GM12875 (cell line): ENCODE results near the gene MCRS1.

ENCODE experiments used
- H3K4me3 ChIP-seq: one replicate; pipeline ENCODE4 v1.5.1; 2011; ENCODE audit warnings: low read depth, low read length, control low read depth
- CTCF ChIP-seq: IDR thresholded peaks from 2 replicates; pipeline ENCODE4 v1.5.1; 2011; ENCODE audit warnings: low read depth, mild to moderate bottlenecking, control low read depth, inconsistent platforms, low read length, moderate library complexity, borderline replicate concordance; ENCODE audit not compliant: insufficient read depth

The MCRS1 gene

GRCh38 chr12:49533331-49533730, 34.6 kb downstream of the MCRS1 start:
- TF ChIP-seq CTCF, result no peak
- H3K4me3 ChIP-seq, result no peak overlapping the region

GRCh38 chr12:49531745-49532144, 36.2 kb downstream of the MCRS1 start:
- no peak overlapping the region for H3K4me3 ChIP-seq
- no peak for TF ChIP-seq CTCF

GRCh38 chr12:49529414-49529813, 38.5 kb downstream of the MCRS1 start:
- TF ChIP-seq CTCF, result no peak
- no peak overlapping the region for H3K4me3 ChIP-seq

- TF ChIP-seq CTCF, result no peak
- H3K4me3 ChIP-seq, result no peak overlapping the region
These were observed 40.4 kb downstream of the MCRS1 start for GRCh38 chr12:49527361-49528130.

GRCh38 chr12:49525942-49526341, 42.0 kb downstream of the MCRS1 start:
- no peak for TF ChIP-seq CTCF

GRCh38 chr12:49524660-49525324, 43.1 kb downstream of the MCRS1 start:
- TF ChIP-seq CTCF, result no peak
- no peak overlapping the region for H3K4me3 ChIP-seq

More at GRCh38 chr12:49525942-49526341, 42.0 kb downstream of the MCRS1 start:
- no peak overlapping the region for H3K4me3 ChIP-seq

GRCh38 chr12:49521389-49521788, 46.6 kb downstream of the MCRS1 start:
- no peak for TF ChIP-seq CTCF
- H3K4me3 ChIP-seq, result no peak overlapping the region
